GM12801 (cell line): ENCODE measurements around the gene LYPD1.

Source experiments
- CTCF ChIP-seq: IDR thresholded peaks from one replicate; pipeline ENCODE4 v1.5.1; 2011; ENCODE audit warnings: control low read depth; ENCODE audit not compliant: insufficient read length; ENCODE audit errors: extremely low read depth

LYPD1 gene

GRCh38 chr2:132608311-132608710 is 61.7 kb downstream of the LYPD1 start:
- no peak for TF ChIP-seq CTCF

- no peak for TF ChIP-seq CTCF
Observed at GRCh38 chr2:132607426-132608090, 62.4 kb downstream of the LYPD1 start.

GRCh38 chr2:132606649-132607048 is 63.4 kb downstream of the LYPD1 start:
- no peak for TF ChIP-seq CTCF

- no peak for TF ChIP-seq CTCF
Observed at GRCh38 chr2:132605236-132606180, 64.5 kb downstream of the LYPD1 start.

GRCh38 chr2:132604561-132604960 is 65.4 kb downstream of the LYPD1 start:
- no peak for TF ChIP-seq CTCF

- no peak for TF ChIP-seq CTCF
Observed at GRCh38 chr2:132599556-132599955, 70.4 kb downstream of the LYPD1 start.

DNA sequence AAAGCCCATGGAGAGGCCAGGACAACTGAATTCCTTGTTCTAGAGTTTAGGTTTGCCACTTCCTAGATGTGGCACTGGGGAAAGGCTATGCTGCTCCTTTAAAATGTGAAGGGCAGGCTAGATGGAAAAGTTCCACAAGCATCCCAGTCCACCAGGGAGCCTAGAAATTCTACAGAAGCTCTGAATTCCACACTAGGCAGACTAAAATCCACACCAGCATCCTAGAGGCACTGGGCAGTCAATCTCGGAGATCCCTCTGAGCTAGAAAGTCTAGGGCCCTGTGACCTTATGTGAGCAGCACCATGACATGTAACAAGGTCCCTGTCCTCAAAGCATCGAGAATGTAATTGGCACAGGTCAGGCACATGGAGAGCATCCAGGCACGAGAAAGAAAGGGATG is 71.5 kb downstream of the LYPD1 start:
- TF ChIP-seq CTCF = no peak
